ENCODE data around the gene DAPK3.

Gene DAPK3

DNA sequence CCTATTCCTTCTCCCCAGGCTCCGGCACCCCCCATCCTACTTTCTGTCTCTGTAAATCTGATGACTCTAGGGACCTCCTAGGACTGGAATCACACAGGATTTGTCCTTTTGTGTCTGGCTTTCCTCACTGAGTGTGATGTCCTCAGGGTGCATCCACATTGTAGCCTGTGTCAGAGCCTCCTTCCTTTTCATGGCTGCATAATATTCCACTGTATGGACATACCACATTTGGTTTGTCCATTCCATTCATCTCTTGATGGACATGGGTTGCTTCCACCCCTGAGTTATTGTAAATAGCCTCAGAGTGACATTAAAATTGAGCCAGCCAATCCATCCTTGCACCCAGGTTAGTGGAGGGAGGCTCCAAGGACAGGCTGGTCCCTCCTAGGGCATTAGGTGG lies 60.8 kb downstream of the DAPK3 start:
- no peak for DNase-seq (ENCODE audit: low read depth)

Measured in activated T-cell treated with anti-CD3 and anti-CD28 coated beads for 48 hours (primary cell).